ENCODE data around the gene CENPK. TPM values are rescaled to one million over a fixed set of nuclear protein-coding genes. Genes with fewer than 3 reads are reported as not detected.
A peak's percentile ranks its signal among the peaks of the same experiment; 100 is the strongest.

The CENPK gene
- polyA plus RNA-seq, 1 of the 3 experiments (the other 2 are of a cell fraction): 5.4 TPM

GRCh38 chr5:65482296-65482735 is 80.7 kb downstream of the CENPK start:
- peaks cover 37% of the 10 kb centered on the region for H3F3A ChIP-seq (replicated peaks; ENCODE audit: insufficient read depth)
- H4K20me1 ChIP-seq (ENCODE audit: insufficient read depth): no peaks in the 10 kb centered on the region
- peak overlapping the region; percentile 93 for H3K9ac ChIP-seq
- H3K79me2 ChIP-seq (ENCODE audit: insufficient read depth): peaks cover 40% of the 10 kb centered on the region
- WGBS (ENCODE audit: low lambda C conversion rate): under 1% methylated on average over 6 of the region's 6 CpGs
- DNase-seq: peak; percentile 19
- ChIA-PET POLR2A (interaction anchor here (1.7 kb wide), 1 partner anchor 447 kb away, joined by 7 read pairs; no protein-coding TSS in a partner anchor), CTCF (interaction anchor here (0.9 to 5.7 kb wide), 15 partner anchors 92 to 845 kb away, joined by 3 to 53 read pairs (median 6); partner anchors contain the start of gene SREK1IP1)
- no peaks in the 10 kb centered on the region for H3K9me2 ChIP-seq
- peak overlapping the region; percentile 74 to 89 for H3K4me3 ChIP-seq (ENCODE audit: low read depth in 2 of 2, low read length in 1 of 2)
- H3K4me2 ChIP-seq: peak overlapping the region; percentile 97
- peak overlapping the region; percentile 94 to 97 for H3K27ac ChIP-seq (ENCODE audit: low read depth in 2 of 2, low read length in 1 of 2)
- H2AFZ ChIP-seq (ENCODE audit: low read depth): peak overlapping the region; percentile 85
- no peaks in the 10 kb centered on the region for H3K9me3 ChIP-seq
- peaks cover 0 to 12% of the 10 kb centered on the region in 2 experiments; a peak in 1 of 4 replicates for H3K4me1 ChIP-seq (ENCODE audit: control insufficient read depth in 1 of 2, insufficient read depth in 2 of 2, low read depth in 1 of 2, low read length in 1 of 2)
- no peaks in the 10 kb centered on the region for H3K27me3 ChIP-seq (ENCODE audit: insufficient read depth)
- no peaks in the 10 kb centered on the region for H3K36me3 ChIP-seq (replicated peaks in 1 of 2; ENCODE audit: control insufficient read depth in 1 of 2, insufficient read depth in 2 of 2, low read length in 1 of 2)
- TF ChIP-seq SMC3 (IDR thresholded peaks at IDR 0.05; ENCODE audit: low read depth, low read length) (no peak), ELF1 (IDR thresholded peaks at IDR 0.05) (no peak), CTCF (IDR thresholded peaks at IDR 0.05) (no peak)

- ChIA-PET CTCF (interaction anchor here (1.0 to 5.7 kb wide), 12 partner anchors 13 to 847 kb away, joined by 3 to 53 read pairs (median 4); partner anchors contain the start of gene SREK1IP1), POLR2A (no interaction called here)
- Histone ChIP-seq H3F3A (replicated peaks; ENCODE audit: insufficient read depth) (peaks cover 37% of the 10 kb centered on the region), H3K27ac (ENCODE audit: low read depth in 2 of 2, low read length in 1 of 2) (peak within 1 kb of the TSS; percentile 94 to 97), H3K4me1 (ENCODE audit: control insufficient read depth in 1 of 2, insufficient read depth in 2 of 2, low read depth in 1 of 2, low read length in 1 of 2) (peaks cover 0 to 12% of the 10 kb centered on the region in 2 experiments; a peak in 1 of 4 replicates), H3K9me3 (no peaks in the 10 kb centered on the region), H3K36me3 (replicated peaks in 1 of 2; ENCODE audit: control insufficient read depth in 1 of 2, insufficient read depth in 2 of 2, low read length in 1 of 2) (peaks cover 0 to 3% of the 10 kb centered on the region in 2 experiments), H2AFZ (ENCODE audit: low read depth) (peak within 1 kb of the TSS; percentile 85), H4K20me1 (ENCODE audit: insufficient read depth) (no peaks in the 10 kb centered on the region), H3K79me2 (ENCODE audit: insufficient read depth) (peaks cover 45% of the 10 kb centered on the region), H3K9me2 (no peaks in the 10 kb centered on the region), H3K4me2 (peak within 1 kb of the TSS; percentile 97), H3K4me3 (ENCODE audit: low read depth in 2 of 2, low read length in 1 of 2) (peak within 1 kb of the TSS; percentile 74 to 89), H3K27me3 (ENCODE audit: insufficient read depth) (no peaks in the 10 kb centered on the region), H3K9ac (peak within 1 kb of the TSS; percentile 93)
- DNase-seq: peak; percentile 78
- WGBS (ENCODE audit: low lambda C conversion rate): 2% methylated on average over 11 of the region's 12 CpGs
- TF ChIP-seq NRF1 (IDR thresholded peaks at IDR 0.05; ENCODE audit: low read depth, low read length) (peak; percentile 88), MAX (IDR thresholded peaks at IDR 0.05; ENCODE audit: low read depth) (peak; percentile 91), CTCF (IDR thresholded peaks at IDR 0.05) (no peak), MXI1 (IDR thresholded peaks at IDR 0.05; ENCODE audit: low read depth, low read length) (peak; percentile 90), CHD2 (IDR thresholded peaks at IDR 0.05; ENCODE audit: low read length, partially characterized antibody) (peak; percentile 79), NFIC (IDR thresholded peaks at IDR 0.05; ENCODE audit: borderline replicate concordance) (peak; percentile 88), RAD21 (IDR thresholded peaks at IDR 0.05; ENCODE audit: low read length) (peak; percentile 39; the same call in 1 of the 2 replicates), ZBTB33 (IDR thresholded peaks at IDR 0.05; ENCODE audit: borderline replicate concordance, low read depth) (no peak), TEAD4 (IDR thresholded peaks at IDR 0.05; ENCODE audit: borderline replicate concordance, insufficient read depth) (0 out of 2 replicates have a peak, but pooled peaks have one; percentile 4), YY1 (IDR thresholded peaks at IDR 0.05; ENCODE audit: low read depth) (no peak), GABPA (IDR thresholded peaks at IDR 0.05; ENCODE audit: low read depth) (no peak), SMC3 (IDR thresholded peaks at IDR 0.05; ENCODE audit: low read depth, low read length) (no peak), TCF12 (IDR thresholded peaks at IDR 0.05) (peak; percentile 77; the same call in 1 of the 2 replicates), IRF3 (IDR thresholded peaks at IDR 0.05; ENCODE audit: low read depth, low read length) (no peak), RFX5 (IDR thresholded peaks at IDR 0.05; ENCODE audit: low read length) (no peak), FOXM1 (IDR thresholded peaks at IDR 0.05; ENCODE audit: low read depth) (no peak)
Observed at GRCh38 chr5:65481635-65482295, 81.2 kb downstream of the CENPK start, which contains the start of gene ADAMTS6. Gene ADAMTS6 (minus strand): TSS chr5:65481920. CDS start chr5:65473673, 8,247 bp downstream.

All from SK-N-SH (cell line).